Ishikawa (cell line): ENCODE data around the gene NPM3.

Experiments used
- CEBPB ChIP-seq: IDR thresholded peaks from 2 replicates; pipeline ENCODE4 v1.6.1; 2012
- CREB1 ChIP-seq: IDR thresholded peaks from 2 replicates; pipeline ENCODE4 v1.6.1; 2012; ENCODE audit warnings: low read depth
- EGR1 ChIP-seq: IDR thresholded peaks from 2 replicates; pipeline ENCODE4 v1.6.1; 2012
- EP300 ChIP-seq: IDR thresholded peaks from 2 replicates; pipeline ENCODE4 v1.6.1; 2012; ENCODE audit warnings: borderline replicate concordance
- FOXM1 ChIP-seq: IDR thresholded peaks from 2 replicates; pipeline ENCODE4 v1.6.1; 2012; ENCODE audit warnings: low read depth, borderline replicate concordance
- MAX ChIP-seq: IDR thresholded peaks from 2 replicates; pipeline ENCODE4 v1.6.1; 2012
- NFIC ChIP-seq: IDR thresholded peaks from 2 replicates; pipeline ENCODE4 v1.6.1; 2012
- RAD21 ChIP-seq: IDR thresholded peaks from 2 replicates; pipeline ENCODE4 v1.6.1; 2012; ENCODE audit warnings: low read depth
- REST ChIP-seq: IDR thresholded peaks from 2 replicates; pipeline ENCODE4 v1.6.1; 2012; ENCODE audit warnings: low read depth, mild to moderate bottlenecking
- TAF1 ChIP-seq: IDR thresholded peaks from 2 replicates; pipeline ENCODE4 v1.6.1; 2012; ENCODE audit warnings: low read depth, mild to moderate bottlenecking
- TCF12 ChIP-seq: IDR thresholded peaks from 2 replicates; pipeline ENCODE4 v1.6.1; 2012; ENCODE audit warnings: low read depth
- TEAD4 ChIP-seq: IDR thresholded peaks from 2 replicates; pipeline ENCODE4 v1.6.1; 2012
- USF1 ChIP-seq: IDR thresholded peaks from 2 replicates; pipeline ENCODE4 v1.6.1; 2012
- YY1 ChIP-seq: IDR thresholded peaks from 2 replicates; pipeline ENCODE4 v1.6.1; 2012; ENCODE audit warnings: low read depth
- ZBTB7A ChIP-seq: IDR thresholded peaks from 2 replicates; pipeline ENCODE4 v1.6.1; 2012; ENCODE audit warnings: low read depth

The NPM3 gene

GRCh38 chr10:101829561-101830315, 46.5 kb upstream of the NPM3 start:
- 0 out of 2 replicates have a peak, but pooled peaks have one; percentile 18 for TF ChIP-seq USF1
- TF ChIP-seq YY1, result 0 out of 2 replicates have a peak, but pooled peaks have one; percentile 26
- peak; percentile 82 for TF ChIP-seq EGR1
- no peak for TF ChIP-seq CREB1

- no peak for TF ChIP-seq RAD21
- no peak for TF ChIP-seq CREB1
- TF ChIP-seq ZBTB7A, result no peak
- no peak for TF ChIP-seq EGR1
- no peak for TF ChIP-seq TEAD4
- TF ChIP-seq MAX, result no peak
- TF ChIP-seq TCF12, result no peak
- no peak; the same call in 1 of the 2 replicates for TF ChIP-seq EP300
- TF ChIP-seq CEBPB, result no peak
Observed at GRCh38 chr10:101828766-101829551, 45.7 kb upstream of the NPM3 start.

GRCh38 chr10:101827919-101828600, 44.8 kb upstream of the NPM3 start:
- TF ChIP-seq RAD21 (no peak), NFIC (no peak), EP300 (no peak), MAX (no peak), CEBPB (no peak)

- TF ChIP-seq EGR1, result no peak
- TF ChIP-seq EP300, result no peak
- no peak for TF ChIP-seq CREB1
- TF ChIP-seq TEAD4, result no peak
- no peak for TF ChIP-seq NFIC
- TF ChIP-seq ZBTB7A, result no peak
- no peak for TF ChIP-seq TCF12
- TF ChIP-seq TAF1, result no peak
- TF ChIP-seq REST, result no peak
- TF ChIP-seq RAD21, result no peak
- TF ChIP-seq CEBPB, result no peak
- no peak for TF ChIP-seq YY1
- TF ChIP-seq USF1, result no peak
- no peak for TF ChIP-seq FOXM1
- TF ChIP-seq MAX, result no peak
Observed at GRCh38 chr10:101826852-101827434, 43.7 kb upstream of the NPM3 start.

GRCh38 chr10:101824736-101825135, 41.5 kb upstream of the NPM3 start:
- no peak for TF ChIP-seq CEBPB
- no peak for TF ChIP-seq YY1
- no peak for TF ChIP-seq EGR1
- no peak for TF ChIP-seq REST
- TF ChIP-seq TAF1, result no peak
- no peak for TF ChIP-seq USF1
- no peak for TF ChIP-seq ZBTB7A
- no peak for TF ChIP-seq FOXM1
- TF ChIP-seq NFIC, result no peak
- no peak for TF ChIP-seq TCF12
- TF ChIP-seq RAD21, result no peak
- no peak for TF ChIP-seq MAX
- no peak for TF ChIP-seq EP300
- no peak for TF ChIP-seq CREB1
- TF ChIP-seq TEAD4, result no peak
